ENCODE results near the gene HOXD11.

DNA sequence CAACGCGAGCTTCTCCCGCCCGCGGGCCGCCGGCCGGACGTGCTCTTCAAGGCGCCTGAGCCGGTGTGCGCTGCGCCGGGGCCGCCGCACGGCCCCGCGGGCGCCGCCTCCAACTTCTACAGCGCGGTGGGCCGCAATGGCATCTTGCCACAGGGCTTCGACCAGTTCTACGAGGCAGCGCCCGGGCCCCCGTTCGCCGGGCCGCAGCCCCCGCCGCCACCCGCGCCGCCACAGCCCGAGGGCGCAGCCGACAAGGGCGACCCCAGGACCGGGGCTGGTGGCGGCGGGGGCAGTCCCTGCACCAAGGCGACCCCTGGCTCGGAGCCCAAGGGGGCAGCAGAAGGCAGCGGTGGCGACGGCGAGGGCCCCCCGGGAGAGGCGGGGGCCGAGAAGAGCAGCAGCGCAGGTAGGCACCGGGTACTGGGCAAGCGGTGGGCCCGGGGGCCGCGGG lies 676 bp downstream of the HOXD11 start:
- no peak for TF ChIP-seq POLR2A (IDR thresholded peaks at IDR 0.05)
- TF ChIP-seq, protein P1, sequence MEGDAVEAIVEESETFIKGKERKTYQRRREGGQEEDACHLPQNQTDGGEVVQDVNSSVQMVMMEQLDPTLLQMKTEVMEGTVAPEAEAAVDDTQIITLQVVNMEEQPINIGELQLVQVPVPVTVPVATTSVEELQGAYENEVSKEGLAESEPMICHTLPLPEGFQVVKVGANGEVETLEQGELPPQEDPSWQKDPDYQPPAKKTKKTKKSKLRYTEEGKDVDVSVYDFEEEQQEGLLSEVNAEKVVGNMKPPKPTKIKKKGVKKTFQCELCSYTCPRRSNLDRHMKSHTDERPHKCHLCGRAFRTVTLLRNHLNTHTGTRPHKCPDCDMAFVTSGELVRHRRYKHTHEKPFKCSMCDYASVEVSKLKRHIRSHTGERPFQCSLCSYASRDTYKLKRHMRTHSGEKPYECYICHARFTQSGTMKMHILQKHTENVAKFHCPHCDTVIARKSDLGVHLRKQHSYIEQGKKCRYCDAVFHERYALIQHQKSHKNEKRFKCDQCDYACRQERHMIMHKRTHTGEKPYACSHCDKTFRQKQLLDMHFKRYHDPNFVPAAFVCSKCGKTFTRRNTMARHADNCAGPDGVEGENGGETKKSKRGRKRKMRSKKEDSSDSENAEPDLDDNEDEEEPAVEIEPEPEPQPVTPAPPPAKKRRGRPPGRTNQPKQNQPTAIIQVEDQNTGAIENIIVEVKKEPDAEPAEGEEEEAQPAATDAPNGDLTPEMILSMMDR (IDR thresholded peaks at IDR 0.05): no peak
